Daoy (cell line): ENCODE data around the gene SNED1. TPM values are rescaled to one million over a fixed set of nuclear protein-coding genes. Genes with fewer than 3 reads are reported as not detected.
A peak's percentile ranks its signal among the peaks of the same experiment; 100 is the strongest.

Experiments used
- DNase-seq: peaks from one replicate; pipeline ENCODE4 v3.0.0-alpha.2; 2015; ENCODE audit warnings: low read depth
- total RNA-seq: library from RNA; depleted of rRNA; stranded (reverse); fragments of >200 nt; shearing (Covaris generic); gene quantifications from 2 replicates; pipeline ENCODE4 v1.2.3, GENCODE V29; 2014; rRNA removed

Gene SNED1
- 0.06 and 3.2 TPM in 2 replicates for total RNA-seq

GRCh38 chr2:240997856-240998705, at the start of gene SNED1:
SNED1 (plus strand) TSS chr2:240998618; CDS start chr2:240998838, 220 bp downstream.
- peak; percentile 79 for DNase-seq

- DNase-seq: no peak
Observed at GRCh38 chr2:240948905-240949790, 49.3 kb upstream of the SNED1 start.

- no peak for DNase-seq
Observed at GRCh38 chr2:240949791-240950705, 48.4 kb upstream of the SNED1 start.

- no peak for DNase-seq
Observed at GRCh38 chr2:240951045-240951594, 47.3 kb upstream of the SNED1 start.

GRCh38 chr2:240952496-240953246, 45.7 kb upstream of the SNED1 start:
- DNase-seq: no peak

GRCh38 chr2:240953426-240954410, 44.7 kb upstream of the SNED1 start:
- DNase-seq: no peak

- no peak for DNase-seq
Observed at GRCh38 chr2:240954436-240955305, 43.7 kb upstream of the SNED1 start.

GRCh38 chr2:240955306-240956170, 42.9 kb upstream of the SNED1 start:
- DNase-seq: no peak

GRCh38 chr2:240956171-240956934, 42.1 kb upstream of the SNED1 start:
- DNase-seq: no peak

- no peak for DNase-seq
Observed at GRCh38 chr2:240956935-240957655, 41.3 kb upstream of the SNED1 start.

- DNase-seq: no peak
Observed at GRCh38 chr2:240957656-240958365, 40.6 kb upstream of the SNED1 start.

GRCh38 chr2:240958366-240959213, 39.8 kb upstream of the SNED1 start:
- no peak for DNase-seq

GRCh38 chr2:240959214-240959940, 39.0 kb upstream of the SNED1 start:
- DNase-seq: no peak

- no peak for DNase-seq
Observed at GRCh38 chr2:240959941-240960308, 38.5 kb upstream of the SNED1 start.
